ENCODE data around the gene FASTKD3. TPM values are rescaled to one million over a fixed set of nuclear protein-coding genes. Genes with fewer than 3 reads are reported as not detected.

FASTKD3 gene
- total RNA-seq, 2 donors from 2014 or later: 13.6 to 16.2 TPM

DNA sequence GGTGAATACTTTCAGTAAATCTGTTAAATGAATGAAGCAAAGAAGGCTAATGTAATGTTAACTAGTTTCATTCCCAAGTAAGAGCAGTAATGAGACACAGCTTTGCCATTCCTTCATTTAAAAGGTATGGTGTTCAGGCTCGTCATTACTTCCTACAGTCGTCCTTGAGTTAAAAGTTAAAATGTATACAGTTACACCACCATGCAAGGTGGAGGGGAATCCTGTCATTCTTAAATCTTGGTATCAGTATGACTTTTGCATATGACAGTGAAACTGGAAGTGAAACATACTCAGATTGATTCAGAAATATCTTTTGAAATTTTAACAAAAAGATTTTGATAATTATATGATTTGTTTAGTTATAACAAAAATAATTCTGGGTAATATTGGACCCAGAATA lies 26.0 kb upstream of the FASTKD3 start:
- Mint-ChIP-seq H3K27ac (peak overlapping the region; percentile 49 to 84), H3K4me3 (peak overlapping the region; percentile 12)

DNA sequence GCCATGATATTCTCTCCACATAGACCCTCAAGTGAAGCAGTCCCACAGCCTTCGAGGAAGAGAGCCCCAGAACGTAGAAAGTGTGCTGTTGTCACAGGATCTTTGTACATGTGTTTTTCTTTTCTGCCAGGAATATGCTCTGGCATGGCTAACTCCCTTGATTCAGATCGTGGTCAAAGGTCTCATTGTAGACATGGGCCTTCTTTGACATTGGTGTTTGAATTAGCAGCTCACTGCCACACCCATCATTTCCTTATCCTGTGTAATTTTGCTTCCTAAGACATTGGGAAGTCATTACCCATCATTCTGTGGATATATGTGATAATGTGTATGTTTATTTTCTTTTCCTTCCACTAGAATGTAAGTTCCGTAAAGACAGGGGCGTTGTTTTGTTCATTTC lies 25.6 kb upstream of the FASTKD3 start:
- DNase-seq (ENCODE audit: low spot score) (no peak), ATAC-seq (no peak)
- peak overlapping the region; percentile 49 to 84 for H3K27ac Mint-ChIP-seq
- peaks cover 9 to 14% of the 10 kb centered on the region in 2 donors for H3K4me1 Mint-ChIP-seq (ENCODE audit: low read depth in 2 of 2)
- no peaks in the 10 kb centered on the region for H3K9me3 Mint-ChIP-seq
- peaks cover 71% of the 10 kb centered on the region for H3K36me3 Mint-ChIP-seq
- no peaks in the 10 kb centered on the region for H3K27me3 Mint-ChIP-seq
- H3K4me3 Mint-ChIP-seq: peak overlapping the region; percentile 12

More for the DNA sequence above, 26.0 kb upstream of the FASTKD3 start:
- no peak for DNase-seq (ENCODE audit: low spot score)
- ATAC-seq: peak; percentile 79 to 85
- Mint-ChIP-seq H3K27me3 (no peaks in the 10 kb centered on the region), H3K4me1 (ENCODE audit: low read depth in 2 of 2) (peaks cover 9 to 14% of the 10 kb centered on the region in 2 donors), H3K9me3 (no peaks in the 10 kb centered on the region), H3K36me3 (peaks cover 71% of the 10 kb centered on the region)

GRCh38 chr5:7888901-7889300 lies 20.1 kb upstream of the FASTKD3 start:
- Mint-ChIP-seq H3K27ac (peak overlapping the region in 1 of 2 donors; percentile 67), H3K36me3 (peaks cover 55% of the 10 kb centered on the region), H3K4me3 (no peak overlapping the region), H3K4me1 (ENCODE audit: low read depth in 2 of 2) (peaks cover 0 to 11% of the 10 kb centered on the region in 2 donors), H3K9me3 (no peaks in the 10 kb centered on the region), H3K27me3 (no peaks in the 10 kb centered on the region)
- DNase-seq (ENCODE audit: low spot score) (no peak), ATAC-seq (no peak)

GRCh38 chr5:7886849-7887475 lies 18.1 kb upstream of the FASTKD3 start:
- Mint-ChIP-seq H3K27me3 (no peaks in the 10 kb centered on the region), H3K36me3 (peaks cover 46% of the 10 kb centered on the region), H3K27ac (peak overlapping the region in 1 of 2 donors; percentile 21), H3K4me3 (no peak overlapping the region), H3K4me1 (ENCODE audit: low read depth in 2 of 2) (peaks cover 1 to 14% of the 10 kb centered on the region in 2 donors), H3K9me3 (no peaks in the 10 kb centered on the region)
- DNase-seq (ENCODE audit: low spot score): no peak
- ATAC-seq: no peak

GRCh38 chr5:7884491-7885267 lies 15.8 kb upstream of the FASTKD3 start:
- H3K4me1 Mint-ChIP-seq (ENCODE audit: low read depth in 2 of 2): peaks cover 19 to 30% of the 10 kb centered on the region in 2 donors
- no peaks in the 10 kb centered on the region for H3K9me3 Mint-ChIP-seq
- no peaks in the 10 kb centered on the region for H3K27me3 Mint-ChIP-seq
- no peak overlapping the region for H3K27ac Mint-ChIP-seq
- DNase-seq (ENCODE audit: low spot score) (no peak), ATAC-seq (no peak)
- no peak overlapping the region for H3K4me3 Mint-ChIP-seq
- peaks cover 44% of the 10 kb centered on the region for H3K36me3 Mint-ChIP-seq

GRCh38 chr5:7882926-7883325 lies 14.1 kb upstream of the FASTKD3 start:
- Mint-ChIP-seq H3K36me3 (peaks cover 43% of the 10 kb centered on the region), H3K4me3 (no peak overlapping the region), H3K27me3 (no peaks in the 10 kb centered on the region), H3K27ac (peak overlapping the region in 1 of 2 donors; percentile 31), H3K9me3 (no peaks in the 10 kb centered on the region), H3K4me1 (ENCODE audit: low read depth in 2 of 2) (peaks cover 33 to 36% of the 10 kb centered on the region in 2 donors)
- no peak for ATAC-seq
- no peak for DNase-seq (ENCODE audit: low spot score)

GRCh38 chr5:7881816-7882215 lies 13.0 kb upstream of the FASTKD3 start:
- H3K4me1 Mint-ChIP-seq (ENCODE audit: low read depth in 2 of 2): peaks cover 39 to 43% of the 10 kb centered on the region in 2 donors
- H3K36me3 Mint-ChIP-seq: peaks cover 45% of the 10 kb centered on the region
- H3K4me3 Mint-ChIP-seq: no peak overlapping the region

GRCh38 chr5:7881091-7881490 lies 12.3 kb upstream of the FASTKD3 start:
- ATAC-seq (no peak), DNase-seq (ENCODE audit: low spot score) (no peak)
- Mint-ChIP-seq H3K36me3 (peaks cover 46% of the 10 kb centered on the region), H3K9me3 (no peaks in the 10 kb centered on the region), H3K4me1 (ENCODE audit: low read depth in 2 of 2) (peaks cover 45 to 50% of the 10 kb centered on the region in 2 donors), H3K27ac (peak overlapping the region in 1 of 2 donors; percentile 68), H3K4me3 (no peak overlapping the region), H3K27me3 (no peaks in the 10 kb centered on the region)

More at GRCh38 chr5:7881816-7882215, 13.0 kb upstream of the FASTKD3 start:
- DNase-seq (ENCODE audit: low spot score) (no peak), ATAC-seq (no peak)
- H3K9me3 Mint-ChIP-seq: no peaks in the 10 kb centered on the region
- no peaks in the 10 kb centered on the region for H3K27me3 Mint-ChIP-seq
- H3K27ac Mint-ChIP-seq: peak overlapping the region in 1 of 2 donors; percentile 68

- DNase-seq (ENCODE audit: low spot score) (no peak), ATAC-seq (peak; percentile 85 to 92)
- H3K36me3 Mint-ChIP-seq: peaks cover 51% of the 10 kb centered on the region
- no peaks in the 10 kb centered on the region for H3K9me3 Mint-ChIP-seq
- H3K27me3 Mint-ChIP-seq: no peaks in the 10 kb centered on the region
- H3K4me1 Mint-ChIP-seq (ENCODE audit: low read depth in 2 of 2): peaks cover 55 to 62% of the 10 kb centered on the region in 2 donors
- peak overlapping the region; percentile 77 to 87 for H3K27ac Mint-ChIP-seq
- H3K4me3 Mint-ChIP-seq: peak overlapping the region; percentile 55
These were observed 9.6 kb upstream of the FASTKD3 start for GRCh38 chr5:7878381-7878873.

DNA sequence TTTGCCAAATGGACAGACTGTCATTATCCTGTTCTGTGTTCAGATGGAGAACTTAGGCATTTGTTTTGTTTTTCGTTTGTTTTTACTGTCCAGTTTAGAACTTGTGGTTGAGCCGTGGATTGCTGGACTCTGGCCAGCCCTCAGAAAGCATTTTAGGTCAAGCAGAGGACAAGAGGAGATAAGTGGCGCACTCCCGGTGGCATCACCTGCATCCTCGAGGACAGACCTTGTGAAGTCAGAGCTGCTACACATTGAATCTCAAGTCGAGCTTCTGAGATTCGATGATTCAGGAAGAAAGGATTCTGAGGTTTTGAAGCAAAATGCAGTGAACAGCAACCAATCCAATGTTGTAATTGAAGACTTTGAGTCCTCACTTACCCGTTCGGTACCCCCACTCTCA lies 9.0 kb upstream of the FASTKD3 start:
- H3K9me3 Mint-ChIP-seq: no peaks in the 10 kb centered on the region
- ATAC-seq (no peak), DNase-seq (ENCODE audit: low spot score) (no peak)
- H3K27ac Mint-ChIP-seq: peak overlapping the region; percentile 77 to 87
- H3K4me1 Mint-ChIP-seq (ENCODE audit: low read depth in 2 of 2): peaks cover 58 to 68% of the 10 kb centered on the region in 2 donors
- H3K27me3 Mint-ChIP-seq: no peaks in the 10 kb centered on the region
- peak overlapping the region; percentile 55 for H3K4me3 Mint-ChIP-seq
- H3K36me3 Mint-ChIP-seq: peaks cover 47% of the 10 kb centered on the region

GRCh38 chr5:7876867-7877266 lies 8.0 kb upstream of the FASTKD3 start:
- H3K9me3 Mint-ChIP-seq: no peaks in the 10 kb centered on the region
- ATAC-seq: peak; percentile 58 to 86
- peaks cover 47% of the 10 kb centered on the region for H3K36me3 Mint-ChIP-seq
- DNase-seq (ENCODE audit: low spot score): no peak
- H3K4me3 Mint-ChIP-seq: peak overlapping the region; percentile 53
- peak overlapping the region; percentile 13 to 87 for H3K27ac Mint-ChIP-seq
- H3K4me1 Mint-ChIP-seq (ENCODE audit: low read depth in 2 of 2): peaks cover 63 to 75% of the 10 kb centered on the region in 2 donors
- H3K27me3 Mint-ChIP-seq: no peaks in the 10 kb centered on the region

DNA sequence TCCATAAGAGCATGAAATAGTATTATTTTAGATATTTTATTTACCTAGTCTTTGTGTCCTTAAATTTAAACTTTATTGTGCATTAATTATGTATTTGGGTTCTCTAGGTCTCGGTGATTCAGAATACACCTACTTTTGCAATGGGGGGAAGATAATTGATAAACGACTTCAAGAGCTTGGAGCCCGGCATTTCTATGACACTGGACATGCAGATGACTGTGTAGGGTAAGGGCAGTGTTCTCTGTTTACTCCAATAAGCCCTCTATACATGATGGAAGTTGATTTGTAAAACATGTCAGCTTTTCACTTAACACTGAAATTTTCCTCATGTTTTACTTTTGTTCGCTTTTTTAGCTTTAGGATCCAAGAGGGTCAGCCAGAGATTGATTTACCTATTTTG lies 6.3 kb upstream of the FASTKD3 start:
- H3K27me3 Mint-ChIP-seq: no peaks in the 10 kb centered on the region

GRCh38 chr5:7874639-7875038 lies 5.8 kb upstream of the FASTKD3 start:
- DNase-seq (ENCODE audit: low spot score) (no peak), ATAC-seq (no peak)
- Mint-ChIP-seq H3K27me3 (no peaks in the 10 kb centered on the region), H3K36me3 (peaks cover 44% of the 10 kb centered on the region), H3K9me3 (no peaks in the 10 kb centered on the region), H3K27ac (no peak overlapping the region), H3K4me3 (no peak overlapping the region), H3K4me1 (ENCODE audit: low read depth in 2 of 2) (peaks cover 69 to 79% of the 10 kb centered on the region in 2 donors)

More for the DNA sequence above, 6.3 kb upstream of the FASTKD3 start:
- Mint-ChIP-seq H3K36me3 (peaks cover 44% of the 10 kb centered on the region), H3K4me1 (ENCODE audit: low read depth in 2 of 2) (peaks cover 65 to 75% of the 10 kb centered on the region in 2 donors), H3K9me3 (no peaks in the 10 kb centered on the region), H3K4me3 (no peak overlapping the region), H3K27ac (no peak overlapping the region)
- ATAC-seq (no peak), DNase-seq (ENCODE audit: low spot score) (no peak)

DNA sequence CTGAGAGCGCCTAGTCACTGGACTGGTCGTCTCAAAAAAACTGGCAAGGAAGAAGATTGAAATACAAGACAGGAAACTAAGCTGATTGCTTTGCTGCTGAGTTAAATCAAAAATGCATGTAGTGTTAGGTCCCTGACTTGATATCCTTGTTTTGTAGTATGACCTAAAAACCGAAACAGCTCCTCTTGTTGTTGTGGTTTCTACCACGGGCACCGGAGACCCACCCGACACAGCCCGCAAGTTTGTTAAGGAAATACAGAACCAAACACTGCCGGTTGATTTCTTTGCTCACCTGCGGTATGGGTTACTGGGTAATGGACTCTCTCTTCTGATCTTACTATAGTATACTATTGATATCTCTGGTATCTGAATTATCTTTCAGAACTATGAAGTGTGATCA lies 4.4 kb upstream of the FASTKD3 start:
- Mint-ChIP-seq H3K36me3 (peaks cover 40% of the 10 kb centered on the region), H3K27ac (peak overlapping the region; percentile 86 to 90), H3K9me3 (no peaks in the 10 kb centered on the region), H3K4me1 (ENCODE audit: low read depth in 2 of 2) (peaks cover 65 to 74% of the 10 kb centered on the region in 2 donors), H3K27me3 (no peaks in the 10 kb centered on the region), H3K4me3 (peak overlapping the region; percentile 67)
- DNase-seq (ENCODE audit: low spot score): no peak
- peak in 1 of 2 donors; percentile 1 for ATAC-seq

Measured in natural killer cell treated with Interleukin-12 subunit alpha and Interleukin-12 subunit beta and Interleukin-15 and Interleukin-18, amount 100 ng/mL, for 72 hours (primary cell).